Cardiac fibroblast (primary cell): ENCODE measurements around the gene HDAC4.

Source experiments
- DNase-seq, 2 donors: peaks; one replicate each; pipeline versions ENCODE4 v3.0.0 to v3.0.0-alpha.2; 2010; ENCODE audit warnings: low read depth in 2 of 2
- H3K4me3 ChIP-seq, 2 donors: replicated peaks in 1 of 2; 1 replicate in 1 of 2; 2 replicates in 1 of 2; pipeline ENCODE4 v1.5.1; 2011; ENCODE audit warnings: low read depth in 2 of 2, low read length in 2 of 2, mild to moderate bottlenecking in 2 of 2, moderate library complexity in 1 of 2
- CTCF ChIP-seq: IDR thresholded peaks from one replicate; pipeline ENCODE4 v1.5.1; 2011; ENCODE audit warnings: low read depth, mild to moderate bottlenecking, low read length, inconsistent platforms

HDAC4 gene

DNA sequence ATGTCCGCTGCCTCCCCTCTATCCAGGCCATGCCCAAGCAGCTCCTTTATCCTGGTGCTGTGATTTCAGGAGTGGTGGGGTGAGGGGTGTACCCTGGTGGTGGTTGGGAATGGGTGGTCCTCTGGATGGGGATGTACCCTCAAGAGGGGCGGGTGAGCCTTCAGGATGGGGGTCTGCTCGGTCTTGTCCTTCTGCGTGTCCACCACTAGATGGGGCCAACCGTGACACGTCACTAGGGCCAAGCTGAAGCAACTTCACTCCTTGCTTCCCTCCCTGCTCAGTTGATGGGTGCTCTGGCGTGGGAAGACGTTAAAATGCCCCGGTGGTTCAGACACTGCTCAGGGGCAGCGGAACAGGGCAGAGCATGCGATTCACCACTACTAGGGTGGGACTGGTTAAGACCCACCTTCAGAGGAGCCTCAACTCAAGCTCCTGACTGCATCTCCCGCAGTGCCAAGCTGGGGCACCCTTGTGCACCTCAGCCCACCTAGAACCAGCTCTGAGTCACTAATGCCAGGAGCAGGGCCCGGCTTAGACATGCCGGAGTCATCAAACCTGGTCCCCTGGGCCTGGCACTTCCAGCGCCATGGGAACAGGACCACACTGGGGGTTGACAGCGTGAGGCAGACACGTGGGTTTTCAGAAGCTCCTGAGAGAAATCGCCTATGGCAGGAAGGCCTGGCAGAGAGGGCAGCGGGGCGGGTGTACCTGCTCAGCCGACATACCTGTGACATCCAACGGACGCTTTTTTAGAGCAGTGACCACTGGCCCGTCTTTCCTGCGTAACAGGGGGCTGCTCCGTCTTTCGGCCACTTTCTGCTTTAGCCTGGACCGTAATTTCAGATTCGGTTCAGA is 256.7 kb downstream of the HDAC4 start:
- H3K4me3 ChIP-seq = no peak overlapping the region
- TF ChIP-seq CTCF = peak; percentile 81
- peak; percentile 62 to 69 for DNase-seq

- DNase-seq = no peak
- TF ChIP-seq CTCF = no peak
- H3K4me3 ChIP-seq = no peak overlapping the region
These were observed 258.0 kb downstream of the HDAC4 start for GRCh38 chr2:239142806-239143205.

- no peak for DNase-seq
- no peak for TF ChIP-seq CTCF
- no peak overlapping the region for H3K4me3 ChIP-seq
These were observed 258.5 kb downstream of the HDAC4 start for GRCh38 chr2:239142296-239142695.

DNA sequence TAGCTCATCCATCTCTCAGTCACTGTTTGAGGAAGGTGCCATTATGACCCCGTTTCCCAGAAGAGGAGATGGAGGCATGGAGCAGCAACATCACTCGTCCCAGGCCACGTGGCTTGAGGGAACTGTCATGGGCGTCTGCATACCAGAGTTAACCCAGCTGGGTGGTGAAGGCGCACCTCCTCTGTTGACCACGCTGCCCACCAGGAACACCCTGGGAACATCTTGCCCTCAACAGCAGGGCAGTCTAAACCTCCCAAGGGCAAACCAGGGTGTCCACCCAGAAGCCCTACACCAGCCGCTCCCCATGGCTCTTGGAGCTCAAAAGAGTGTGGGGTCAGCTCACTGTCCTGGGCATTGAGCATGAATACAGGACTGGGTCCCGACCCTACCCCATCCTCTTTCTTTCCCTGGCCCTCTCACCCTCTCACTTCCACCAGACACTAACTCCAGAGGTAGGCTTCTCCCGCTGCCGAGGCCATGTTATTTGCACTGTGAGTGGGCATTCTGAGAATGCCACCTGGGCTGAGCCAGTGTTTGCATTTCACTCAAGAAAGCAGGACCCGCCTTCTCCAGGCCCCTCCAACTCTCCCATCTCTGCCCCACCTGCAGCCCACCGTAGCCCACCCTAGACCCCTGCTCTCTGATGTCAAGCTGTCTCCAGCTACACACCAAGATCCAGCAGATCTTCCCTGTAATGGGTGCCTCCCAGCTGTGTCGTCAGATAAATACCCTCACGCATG is 259.6 kb downstream of the HDAC4 start:
- no peak for DNase-seq
- TF ChIP-seq CTCF = no peak
- H3K4me3 ChIP-seq = no peak overlapping the region

DNA sequence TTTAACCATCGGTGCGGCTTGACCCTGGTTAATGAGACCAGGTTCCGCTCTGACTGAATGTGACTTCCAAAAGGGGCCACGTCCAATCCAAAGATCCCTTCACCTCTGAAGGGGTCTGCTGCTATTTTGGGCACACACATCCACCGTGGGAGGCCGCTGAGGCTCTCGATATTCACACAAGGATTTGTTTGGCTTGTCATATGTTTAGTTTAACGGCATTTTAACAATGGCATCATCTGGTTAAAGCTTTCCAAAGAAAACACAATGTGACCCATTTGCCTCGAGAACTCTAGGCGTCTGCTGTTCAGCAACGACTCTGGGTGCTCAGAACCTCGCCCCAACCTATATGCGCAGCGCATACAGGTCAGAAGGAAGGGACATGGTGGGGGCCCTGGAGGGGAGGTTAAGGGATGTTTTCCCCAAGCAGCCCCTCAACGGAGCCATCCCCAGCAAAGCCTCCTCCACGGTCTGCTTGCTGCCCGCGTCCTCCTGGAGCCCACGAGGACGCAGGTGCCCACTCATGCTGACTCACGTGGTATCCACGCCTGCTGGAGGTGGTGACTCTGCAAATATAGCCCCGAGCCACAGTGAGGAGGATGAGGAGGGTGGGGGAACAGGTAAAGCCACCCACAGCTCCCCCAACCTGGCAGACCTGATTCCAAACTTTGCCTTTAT is 260.3 kb downstream of the HDAC4 start:
- no peak for DNase-seq
- no peak overlapping the region for H3K4me3 ChIP-seq
- TF ChIP-seq CTCF = no peak

DNA sequence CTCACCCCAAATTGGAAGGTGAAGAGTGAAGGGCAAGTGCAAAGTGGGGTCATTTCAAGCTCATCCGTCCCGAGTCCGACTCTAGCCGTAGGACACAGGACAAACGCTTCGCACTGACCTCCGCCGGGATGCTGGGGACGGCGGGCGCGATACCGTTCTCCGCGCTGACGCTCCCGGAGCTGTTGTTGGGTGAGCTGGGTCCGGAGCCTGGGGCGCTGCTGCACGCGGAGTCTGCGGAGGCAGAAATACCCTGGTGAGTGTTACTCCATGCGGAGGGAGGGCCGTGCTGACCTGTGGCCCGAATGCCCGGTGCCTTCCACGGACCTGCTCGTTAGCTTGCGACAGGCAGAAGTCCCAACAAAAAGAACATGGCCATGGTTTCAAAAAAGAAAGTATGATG is 261.3 kb downstream of the HDAC4 start:
- no peak for DNase-seq
- TF ChIP-seq CTCF = no peak
- no peak overlapping the region for H3K4me3 ChIP-seq
